Natural killer cell treated with Interleukin-12 subunit alpha and Interleukin-12 subunit beta and Interleukin-15 and Interleukin-18, amount 100 ng/mL, for 72 hours (primary cell): ENCODE measurements around the gene RNU7-1. TPM values are rescaled to one million over a fixed set of nuclear protein-coding genes. Genes with fewer than 3 reads are reported as not detected.
"Not testable (repeated sequence)": the region's sequence is repeated elsewhere in the genome, so short reads cannot be mapped to it uniquely, and the experiment has no call there.

Experiments
- ATAC-seq, 2 donors: fragments of 150-1000 bp; cut with Tn5 transposase in 1 of 2; sonication (Bioruptor Pico), chemical (Tn5 transposase) in 1 of 2; 2 replicates each; pipeline ENCODE4 v1.10.0; 2021
- DNase-seq: peaks from one replicate; pipeline ENCODE4 v3.0.0; 2022; ENCODE audit warnings: low spot score
- H3K27ac Mint-ChIP-seq, 2 donors: 1 replicate in 1 of 2; 2 replicates in 1 of 2; pipeline ENCODE4 v1.8.0; 2022; ENCODE audit warnings: mixed read lengths in 2 of 2, mild to moderate bottlenecking in 1 of 2, moderate library complexity in 1 of 2
- H3K27me3 Mint-ChIP-seq, 2 donors: 1 replicate in 1 of 2; 2 replicates in 1 of 2; pipeline ENCODE4 v1.8.0; 2022; ENCODE audit warnings: mixed read lengths in 2 of 2
- H3K36me3 Mint-ChIP-seq: one replicate; pipeline ENCODE4 v1.8.0; 2022; ENCODE audit warnings: mixed read lengths
- H3K4me1 Mint-ChIP-seq, 2 donors: 1 replicate in 1 of 2; 2 replicates in 1 of 2; pipeline ENCODE4 v1.8.0; 2022; ENCODE audit warnings: low read depth in 2 of 2, mixed read lengths in 2 of 2, mild to moderate bottlenecking in 1 of 2
- H3K4me3 Mint-ChIP-seq: one replicate; pipeline ENCODE4 v1.8.0; 2022; ENCODE audit warnings: mixed read lengths
- H3K9me3 Mint-ChIP-seq: 2 replicates; pipeline ENCODE4 v1.8.0; 2022; ENCODE audit warnings: mixed read lengths
- total RNA-seq, 2 donors: library from RNA; stranded (reverse); gene quantifications; one replicate each; pipeline ENCODE4 v1.2.3, GENCODE V29; 2022

The RNU7-1 gene
- not detected for total RNA-seq

GRCh38 chr12:6943722-6944380 lies at the start of gene RNU7-1, which contains the start of gene C12orf57:
RNU7-1 (plus strand) TSS chr12:6943816.
C12orf57 (plus strand) TSS chr12:6944022; CDS start chr12:6944122, 100 bp downstream.
- H3K4me1 Mint-ChIP-seq: peaks cover 45 to 62% of the 10 kb centered on the region in 2 donors

GRCh38 chr12:6894321-6894720 lies 49.3 kb upstream of the RNU7-1 start:
- Mint-ChIP-seq H3K4me3 (no peak overlapping the region), H3K27ac (no peak overlapping the region), H3K4me1 (peaks cover 11 to 12% of the 10 kb centered on the region in 2 donors), H3K9me3 (no peaks in the 10 kb centered on the region), H3K36me3 (no peaks in the 10 kb centered on the region), H3K27me3 (no peaks in the 10 kb centered on the region)
- no peak for ATAC-seq
- DNase-seq: no peak

More at GRCh38 chr12:6943722-6944380, at the start of gene RNU7-1, which contains the start of gene C12orf57:
- peak; percentile 92 for DNase-seq
- no peaks in the 10 kb centered on the region for H3K27me3 Mint-ChIP-seq
- H3K27ac Mint-ChIP-seq: peak within 1 kb of the TSS; percentile 95 to 97
- H3K9me3 Mint-ChIP-seq: no peaks in the 10 kb centered on the region
- H3K4me3 Mint-ChIP-seq: peak within 1 kb of the TSS; percentile 85
- H3K36me3 Mint-ChIP-seq: no peaks in the 10 kb centered on the region
- ATAC-seq: peak; percentile 87 to 89

- Mint-ChIP-seq H3K27me3 (no peaks in the 10 kb centered on the region), H3K4me1 (no peaks in the 10 kb centered on the region), H3K27ac (no peak overlapping the region), H3K4me3 (no peak overlapping the region), H3K36me3 (no peaks in the 10 kb centered on the region), H3K9me3 (no peaks in the 10 kb centered on the region)
- DNase-seq (no peak), ATAC-seq (no peak)
Observed at GRCh38 chr12:6896846-6897435, 46.7 kb upstream of the RNU7-1 start.

GRCh38 chr12:6899427-6899826 lies 44.2 kb upstream of the RNU7-1 start:
- DNase-seq (no peak), ATAC-seq (no peak)
- Mint-ChIP-seq H3K27me3 (no peaks in the 10 kb centered on the region), H3K4me1 (no peaks in the 10 kb centered on the region), H3K27ac (no peak overlapping the region), H3K9me3 (no peaks in the 10 kb centered on the region), H3K36me3 (no peaks in the 10 kb centered on the region), H3K4me3 (no peak overlapping the region)

GRCh38 chr12:6899837-6900519 lies 43.6 kb upstream of the RNU7-1 start:
- H3K27ac Mint-ChIP-seq: no peak overlapping the region
- no peaks in the 10 kb centered on the region for H3K4me1 Mint-ChIP-seq
- H3K36me3 Mint-ChIP-seq: no peaks in the 10 kb centered on the region
- ATAC-seq (no peak), DNase-seq (no peak)
- no peaks in the 10 kb centered on the region for H3K27me3 Mint-ChIP-seq
- no peak overlapping the region for H3K4me3 Mint-ChIP-seq
- no peaks in the 10 kb centered on the region for H3K9me3 Mint-ChIP-seq

GRCh38 chr12:6902448-6902847 lies 41.2 kb upstream of the RNU7-1 start:
- no peak overlapping the region for H3K27ac Mint-ChIP-seq

GRCh38 chr12:6903722-6904121 lies 39.9 kb upstream of the RNU7-1 start:
- no peaks in the 10 kb centered on the region for H3K36me3 Mint-ChIP-seq
- H3K4me1 Mint-ChIP-seq: no peaks in the 10 kb centered on the region
- DNase-seq (no peak), ATAC-seq (no peak)
- H3K4me3 Mint-ChIP-seq: no peak overlapping the region
- no peaks in the 10 kb centered on the region for H3K27me3 Mint-ChIP-seq
- no peak overlapping the region for H3K27ac Mint-ChIP-seq
- no peaks in the 10 kb centered on the region for H3K9me3 Mint-ChIP-seq

More at GRCh38 chr12:6902448-6902847, 41.2 kb upstream of the RNU7-1 start:
- no peaks in the 10 kb centered on the region for H3K36me3 Mint-ChIP-seq
- no peaks in the 10 kb centered on the region for H3K4me1 Mint-ChIP-seq
- no peaks in the 10 kb centered on the region for H3K9me3 Mint-ChIP-seq
- no peak for ATAC-seq
- DNase-seq: no peak
- no peak overlapping the region for H3K4me3 Mint-ChIP-seq
- no peaks in the 10 kb centered on the region for H3K27me3 Mint-ChIP-seq

GRCh38 chr12:6904280-6905276 lies 39.0 kb upstream of the RNU7-1 start, which contains the start of gene LRRC23:
LRRC23 (plus strand) TSS chr12:6904822; CDS start chr12:6905634, 812 bp downstream.
- H3K4me3 Mint-ChIP-seq: no peak within 1 kb of the TSS
- H3K36me3 Mint-ChIP-seq: no peaks in the 10 kb centered on the region
- DNase-seq: peak; percentile 97

GRCh38 chr12:6905414-6906040 lies 38.1 kb upstream of the RNU7-1 start:
- no peak for DNase-seq
- Mint-ChIP-seq H3K4me1 (no peaks in the 10 kb centered on the region), H3K4me3 (no peak overlapping the region), H3K36me3 (no peaks in the 10 kb centered on the region), H3K9me3 (no peaks in the 10 kb centered on the region), H3K27ac (no peak overlapping the region), H3K27me3 (no peaks in the 10 kb centered on the region)
- ATAC-seq: no peak

More at GRCh38 chr12:6904280-6905276, 39.0 kb upstream of the RNU7-1 start, which contains the start of gene LRRC23:
- no peaks in the 10 kb centered on the region for H3K9me3 Mint-ChIP-seq
- H3K4me1 Mint-ChIP-seq: no peaks in the 10 kb centered on the region
- ATAC-seq: peak; percentile 99
- H3K27me3 Mint-ChIP-seq: no peaks in the 10 kb centered on the region
- H3K27ac Mint-ChIP-seq: no peak within 1 kb of the TSS

- not testable (repeated sequence) for H3K27ac Mint-ChIP-seq, H3K9me3 Mint-ChIP-seq, H3K36me3 Mint-ChIP-seq, H3K4me1 Mint-ChIP-seq, DNase-seq, ATAC-seq, H3K4me3 Mint-ChIP-seq, H3K27me3 Mint-ChIP-seq
Observed at GRCh38 chr12:6908141-6908540, 35.5 kb upstream of the RNU7-1 start.

GRCh38 chr12:6909421-6910145 lies 34.0 kb upstream of the RNU7-1 start:
- peaks cover 0 to 7% of the 10 kb centered on the region in 2 donors for H3K27me3 Mint-ChIP-seq
- no peaks in the 10 kb centered on the region for H3K9me3 Mint-ChIP-seq
- H3K4me1 Mint-ChIP-seq: peaks cover 13 to 15% of the 10 kb centered on the region in 2 donors
- no peaks in the 10 kb centered on the region for H3K36me3 Mint-ChIP-seq
- ATAC-seq: no peak
- H3K4me3 Mint-ChIP-seq: no peak overlapping the region
- DNase-seq: no peak
- H3K27ac Mint-ChIP-seq: no peak overlapping the region

- DNase-seq (no peak), ATAC-seq (no peak)
- Mint-ChIP-seq H3K27me3 (peaks cover 0 to 7% of the 10 kb centered on the region in 2 donors), H3K27ac (peak overlapping the region; percentile 67 to 80), H3K4me1 (peaks cover 26% of the 10 kb centered on the region in 2 donors), H3K36me3 (no peaks in the 10 kb centered on the region), H3K9me3 (no peaks in the 10 kb centered on the region), H3K4me3 (peak overlapping the region; percentile 95)
Observed at GRCh38 chr12:6912164-6912935, 31.3 kb upstream of the RNU7-1 start.
